Upper lobe of left lung (tissue), 4 donors: ENCODE data around the gene AXIN1.
A peak's percentile ranks its signal among the peaks of the same experiment; 100 is the strongest.

Experiments
- POLR2A ChIP-seq, 4 donors: fragments of 450-650 bp; IDR thresholded peaks; one replicate each; pipeline ENCODE4 v1.5.1; 2016 to 2017; ENCODE audit warnings: antibody characterized with exemption in 4 of 4, mild to moderate bottlenecking in 2 of 4
- POLR2AphosphoS5 ChIP-seq, 2 donors: sonication (generic); formaldehyde crosslinking; IDR thresholded peaks; one replicate each; pipeline ENCODE4 v1.5.1; 2017; ENCODE audit warnings: antibody characterized with exemption in 2 of 2
- TF ChIP-seq, protein P1 (sequence below), 6 experiments: fragments of 450-650 bp in 4 of 6; fragments of 200-600 bp in 2 of 6; sonication (generic) in 2 of 6; IDR thresholded peaks; one replicate each; pipeline ENCODE4 v1.5.1; 2016 to 2019; ENCODE audit warnings: antibody characterized with exemption in 6 of 6

DNA sequence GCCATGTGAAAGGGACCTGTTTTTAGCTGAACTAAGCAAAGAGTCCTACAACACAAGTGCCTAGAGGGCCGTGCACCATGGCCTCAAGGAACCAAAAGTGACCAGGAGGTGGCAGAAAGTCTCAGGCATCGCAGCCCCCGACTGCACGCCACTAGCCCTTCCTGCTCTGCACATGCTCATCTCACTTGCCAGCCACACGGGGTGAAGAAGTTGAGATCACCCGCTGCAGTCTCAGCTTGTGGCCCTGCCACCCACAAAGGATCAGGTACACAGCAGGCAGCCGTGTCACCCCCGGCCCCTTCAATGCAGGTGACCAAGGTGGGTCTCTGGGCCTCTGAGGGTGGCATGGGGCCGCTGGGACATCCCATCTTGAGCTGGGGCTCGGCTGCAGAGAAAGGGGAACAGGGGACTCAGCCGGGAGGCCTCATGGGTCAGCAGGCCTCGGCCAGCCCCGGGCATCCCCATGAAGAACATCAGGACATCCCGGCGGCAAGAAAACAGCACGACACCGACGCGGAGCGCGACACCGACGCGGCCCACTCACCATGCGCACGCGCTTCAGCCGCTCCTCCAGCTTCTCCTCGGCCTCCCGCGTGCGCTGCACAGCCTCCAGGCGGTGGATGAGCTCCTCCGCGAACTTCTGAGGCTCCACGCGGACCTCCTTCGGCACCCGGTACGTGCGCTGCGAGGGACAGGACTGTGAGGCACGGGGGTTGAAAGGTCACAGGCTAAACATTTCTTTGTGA lies 48.6 kb downstream of the AXIN1 start:
- TF ChIP-seq, protein P1, sequence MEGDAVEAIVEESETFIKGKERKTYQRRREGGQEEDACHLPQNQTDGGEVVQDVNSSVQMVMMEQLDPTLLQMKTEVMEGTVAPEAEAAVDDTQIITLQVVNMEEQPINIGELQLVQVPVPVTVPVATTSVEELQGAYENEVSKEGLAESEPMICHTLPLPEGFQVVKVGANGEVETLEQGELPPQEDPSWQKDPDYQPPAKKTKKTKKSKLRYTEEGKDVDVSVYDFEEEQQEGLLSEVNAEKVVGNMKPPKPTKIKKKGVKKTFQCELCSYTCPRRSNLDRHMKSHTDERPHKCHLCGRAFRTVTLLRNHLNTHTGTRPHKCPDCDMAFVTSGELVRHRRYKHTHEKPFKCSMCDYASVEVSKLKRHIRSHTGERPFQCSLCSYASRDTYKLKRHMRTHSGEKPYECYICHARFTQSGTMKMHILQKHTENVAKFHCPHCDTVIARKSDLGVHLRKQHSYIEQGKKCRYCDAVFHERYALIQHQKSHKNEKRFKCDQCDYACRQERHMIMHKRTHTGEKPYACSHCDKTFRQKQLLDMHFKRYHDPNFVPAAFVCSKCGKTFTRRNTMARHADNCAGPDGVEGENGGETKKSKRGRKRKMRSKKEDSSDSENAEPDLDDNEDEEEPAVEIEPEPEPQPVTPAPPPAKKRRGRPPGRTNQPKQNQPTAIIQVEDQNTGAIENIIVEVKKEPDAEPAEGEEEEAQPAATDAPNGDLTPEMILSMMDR (IDR thresholded peaks at IDR 0.05): peak in 1 of 6 experiments; percentile 21
- TF ChIP-seq POLR2A (IDR thresholded peaks at IDR 0.05): no peak
- TF ChIP-seq POLR2AphosphoS5 (IDR thresholded peaks at IDR 0.05): no peak
